H9 (cell line): ENCODE data around the gene HIF1A. TPM values are rescaled to one million over a fixed set of nuclear protein-coding genes. Genes with fewer than 3 reads are reported as not detected.

Source experiments
- DNase-seq: peaks from one replicate; pipeline ENCODE4 v3.0.0-alpha.2; 2017
- H2AFZ ChIP-seq: one replicate; pipeline ENCODE4 v1.6.1; 2013; ENCODE audit warnings: mild to moderate bottlenecking, low read length, control low read depth, moderate library complexity
- H2AK5ac ChIP-seq: 2 replicates; pipeline ENCODE4 v1.6.1; 2013; ENCODE audit warnings: low read length, control low read depth, mixed read lengths; ENCODE audit not compliant: insufficient read length
- H2BK120ac ChIP-seq: one replicate; pipeline ENCODE4 v1.6.1; 2013; ENCODE audit warnings: low read depth, mild to moderate bottlenecking, low read length, control low read depth, inconsistent platforms; ENCODE audit not compliant: poor library complexity, severe bottlenecking
- H2BK12ac ChIP-seq: 2 replicates; pipeline ENCODE4 v1.6.1; 2013; ENCODE audit warnings: low read length, control low read depth, mixed read lengths, low read depth; ENCODE audit not compliant: insufficient read length
- H2BK15ac ChIP-seq: 2 replicates; pipeline ENCODE4 v1.6.1; 2013; ENCODE audit warnings: low read depth, low read length, control low read depth
- H2BK20ac ChIP-seq: one replicate; pipeline ENCODE4 v1.6.1; 2013; ENCODE audit warnings: low read depth, mild to moderate bottlenecking, low read length, control low read depth, inconsistent platforms; ENCODE audit not compliant: poor library complexity, severe bottlenecking
- H2BK5ac ChIP-seq: 2 replicates; pipeline ENCODE4 v1.6.1; 2013; ENCODE audit warnings: low read length, control low read depth, mixed read lengths; ENCODE audit not compliant: insufficient read length
- H3K14ac ChIP-seq: 2 replicates; pipeline ENCODE4 v1.6.1; 2013; ENCODE audit warnings: low read length, control low read depth; ENCODE audit not compliant: insufficient read depth
- H3K18ac ChIP-seq: 2 replicates; pipeline ENCODE4 v1.6.1; 2013; ENCODE audit warnings: low read depth, mild to moderate bottlenecking, mixed read lengths, low read length, control low read depth; ENCODE audit not compliant: insufficient read length
- H3K23ac ChIP-seq: 2 replicates; pipeline ENCODE4 v1.6.1; 2013; ENCODE audit warnings: low read length, control low read depth, mixed read lengths, low read depth; ENCODE audit not compliant: insufficient read length
- H3K23me2 ChIP-seq: 2 replicates; pipeline ENCODE4 v1.6.1; 2013; ENCODE audit warnings: low read depth, mild to moderate bottlenecking, mixed read lengths, low read length, control low read depth; ENCODE audit not compliant: insufficient read length, poor library complexity, severe bottlenecking
- H3K27ac ChIP-seq: 2 replicates; pipeline ENCODE4 v1.5.1; 2013; ENCODE audit warnings: low read length, control low read depth, mixed read lengths, low read depth; ENCODE audit not compliant: insufficient read length
- H3K27me3 ChIP-seq: 2 replicates; pipeline ENCODE4 v1.6.1; 2013; ENCODE audit warnings: low read length, control low read depth, inconsistent platforms; ENCODE audit not compliant: insufficient read depth
- H3K4ac ChIP-seq: 2 replicates; pipeline ENCODE4 v1.6.1; 2013; ENCODE audit warnings: low read depth, mild to moderate bottlenecking, control low read depth, inconsistent platforms, low read length, moderate library complexity
- H3K4me1 ChIP-seq: 2 replicates; pipeline ENCODE4 v1.6.1; 2013; ENCODE audit warnings: low read length, control low read depth, inconsistent platforms; ENCODE audit not compliant: insufficient read depth
- H3K4me2 ChIP-seq: 2 replicates; pipeline ENCODE4 v1.6.1; 2013; ENCODE audit warnings: low read length, control low read depth, mixed read lengths; ENCODE audit not compliant: insufficient read length, insufficient read depth
- H3K56ac ChIP-seq: 2 replicates; pipeline ENCODE4 v1.6.1; 2013; ENCODE audit warnings: low read depth, mild to moderate bottlenecking, mixed read lengths, low read length, control low read depth; ENCODE audit not compliant: insufficient read length
- H3K79me1 ChIP-seq: 2 replicates; pipeline ENCODE4 v1.6.1; 2013; ENCODE audit warnings: low read depth, mild to moderate bottlenecking, moderate library complexity, low read length, control low read depth, inconsistent platforms; ENCODE audit not compliant: insufficient read depth, poor library complexity, severe bottlenecking
- H3K79me2 ChIP-seq: 2 replicates; pipeline ENCODE4 v1.6.1; 2013; ENCODE audit warnings: low read length, control low read depth, inconsistent platforms; ENCODE audit not compliant: insufficient read depth
- H3K9ac ChIP-seq: 2 replicates; pipeline ENCODE4 v1.6.1; 2013; ENCODE audit warnings: low read length, control low read depth, mixed read lengths; ENCODE audit not compliant: insufficient read length; ENCODE audit errors: extremely low read depth
- H3K9me3 ChIP-seq: one replicate; pipeline ENCODE4 v1.6.1; 2013; ENCODE audit warnings: low read depth, low read length, inconsistent platforms; ENCODE audit not compliant: control insufficient read depth
- H3T11ph ChIP-seq: one replicate; pipeline ENCODE4 v1.6.1; 2013; ENCODE audit warnings: mild to moderate bottlenecking, low read length, control low read depth, inconsistent platforms
- H4K20me1 ChIP-seq: one replicate; pipeline ENCODE4 v1.6.1; 2013; ENCODE audit not compliant: control insufficient read depth, insufficient read length, insufficient read depth
- H4K5ac ChIP-seq: 2 replicates; pipeline ENCODE4 v1.6.1; 2013; ENCODE audit warnings: low read depth, mild to moderate bottlenecking, mixed read lengths, low read length, control low read depth; ENCODE audit not compliant: insufficient read length
- H4K8ac ChIP-seq: replicated peaks from 2 replicates; pipeline ENCODE4 v1.6.1; 2013; ENCODE audit warnings: low read length, control low read depth, mixed read lengths, low read depth; ENCODE audit not compliant: insufficient read length
- H4K91ac ChIP-seq: 2 replicates; pipeline ENCODE4 v1.6.1; 2013; ENCODE audit warnings: low read depth, mild to moderate bottlenecking, moderate library complexity, mixed read lengths, low read length, control low read depth; ENCODE audit not compliant: insufficient read length
- H3K27ac Mint-ChIP-seq, 3 experiments: 2 replicates in 2 of 3; 3 replicates in 1 of 3; pipeline ENCODE4 v1.8.0; 2020 to 2021; ENCODE audit warnings: mixed read lengths in 3 of 3, mild to moderate bottlenecking in 1 of 3, moderate library complexity in 1 of 3
- H3K27me3 Mint-ChIP-seq: 2 replicates; pipeline ENCODE4 v1.8.0; 2021; ENCODE audit warnings: low read depth, mild to moderate bottlenecking, moderate library complexity, mixed read lengths
- H3K36me3 Mint-ChIP-seq, 3 experiments: 2 replicates in 2 of 3; 3 replicates in 1 of 3; pipeline ENCODE4 v1.8.0; 2020 to 2021; ENCODE audit warnings: low read depth in 3 of 3, mixed read lengths in 3 of 3; ENCODE audit not compliant: insufficient read depth in 1 of 3
- H3K4me1 Mint-ChIP-seq, 2 experiments: 2 replicates each; pipeline ENCODE4 v1.8.0; 2020; ENCODE audit warnings: mixed read lengths in 2 of 2
- H3K4me3 Mint-ChIP-seq, 2 experiments: 2 replicates in 1 of 2; 3 replicates in 1 of 2; pipeline ENCODE4 v1.8.0; 2020 to 2021; ENCODE audit warnings: mild to moderate bottlenecking in 2 of 2, mixed read lengths in 2 of 2, moderate library complexity in 1 of 2
- H3K9me3 Mint-ChIP-seq, 2 experiments: 2 replicates in 1 of 2; 3 replicates in 1 of 2; pipeline ENCODE4 v1.8.0; 2020; ENCODE audit warnings: mild to moderate bottlenecking in 2 of 2, mixed read lengths in 2 of 2, moderate library complexity in 1 of 2
- CTCF ChIP-seq: fragments of 200-600 bp; sonication (generic); conservative IDR thresholded peaks from 3 replicates; pipeline ENCODE4 v1.8.0; 2021; ENCODE audit warnings: antibody characterized with exemption, mild to moderate bottlenecking
- WGBS: extraction: QIAGEN DNeasy Blood & Tissue Kit; methylation state at CpG from one replicate; pipeline ENCODE4 v1.1.7; 2013; ENCODE audit warnings: missing lambda C conversion rate, low lambda C conversion rate, mixed read lengths; ENCODE audit not compliant: insufficient read length; ENCODE audit errors: extremely low coverage; 5-methylcytosine and 5-hydroxymethylcytosine counted together
- total RNA-seq: library from RNA; stranded (reverse); gene quantifications from 2 replicates; pipeline ENCODE4 v1.2.1, GENCODE V29; 2021

Gene HIF1A
- total RNA-seq, 1 experiment from 2014 or later, result 154 TPM

GRCh38 chr14:61724133-61724532 is 28.8 kb downstream of the HIF1A start:
- Mint-ChIP-seq H3K4me3 (no peak overlapping the region), H3K4me1 (peaks cover 11 to 12% of the 10 kb centered on the region in 2 experiments), H3K27ac (peak overlapping the region in 1 of 3 experiments; percentile 26; a peak in 1 of 7 replicates), H3K9me3 (no peaks in the 10 kb centered on the region), H3K36me3 (peaks cover 43 to 79% (median 76%) of the 10 kb centered on the region in 3 experiments; a peak in 6 of 7 replicates), H3K27me3 (no peaks in the 10 kb centered on the region)
- H3K9ac ChIP-seq, result no peak overlapping the region
- no peak overlapping the region for H2BK15ac ChIP-seq
- no peak overlapping the region for H2BK12ac ChIP-seq
- WGBS, result no CpG with 5 or more reads among the region's 2 CpGs
- no peaks in the 10 kb centered on the region for H3K4me1 ChIP-seq
- peaks cover 11% of the 10 kb centered on the region; the same call in 1 of the 2 replicates for H3K79me2 ChIP-seq
- no peak overlapping the region for H3K4me2 ChIP-seq
- no peak overlapping the region for H4K8ac ChIP-seq
- no peaks in the 10 kb centered on the region for H3K23me2 ChIP-seq
- no peak overlapping the region for H3K56ac ChIP-seq
- H2BK20ac ChIP-seq, result no peak overlapping the region
- TF ChIP-seq CTCF, result no peak
- no peak overlapping the region for H3K18ac ChIP-seq
- no peak for DNase-seq
- H3K27ac ChIP-seq, result no peak overlapping the region
- no peak overlapping the region for H3K23ac ChIP-seq
- no peaks in the 10 kb centered on the region for H3K27me3 ChIP-seq
- no peak overlapping the region for H3K14ac ChIP-seq
- no peak overlapping the region for H2AK5ac ChIP-seq
- no peaks in the 10 kb centered on the region for H3K9me3 ChIP-seq
- H3T11ph ChIP-seq, result no peak overlapping the region
- no peak overlapping the region for H2AFZ ChIP-seq
- H2BK5ac ChIP-seq, result no peak overlapping the region
- H4K5ac ChIP-seq, result no peak overlapping the region
- H4K20me1 ChIP-seq, result no peaks in the 10 kb centered on the region
- H3K79me1 ChIP-seq, result peaks cover 6% of the 10 kb centered on the region
- no peak overlapping the region for H4K91ac ChIP-seq
- no peak overlapping the region for H2BK120ac ChIP-seq
- H3K4ac ChIP-seq, result no peak overlapping the region
